ENCODE results near the gene SHMT2.

GRCh38 chr12:57230381-57231155, 1.1 kb downstream of the SHMT2 start:
- no peak for TF ChIP-seq CTCF (IDR thresholded peaks at IDR 0.05; ENCODE audit: extremely low read depth in 1 of 2, insufficient read depth in 1 of 2, low read depth in 1 of 2, low read length in 2 of 2)
- TF ChIP-seq JUN (IDR thresholded peaks at IDR 0.05; ENCODE audit: borderline replicate concordance, insufficient read depth, insufficient read length, low read depth), result no peak
- no peak for TF ChIP-seq POLR2AphosphoS5 (IDR thresholded peaks at IDR 0.05; ENCODE audit: insufficient read depth, low read depth, low read length)
